ENCODE measurements around the gene HOXB6. TPM values are rescaled to one million over a fixed set of nuclear protein-coding genes. Genes with fewer than 3 reads are reported as not detected.

The HOXB6 gene
- total RNA-seq (2022; extraction: Qiagen RNA extraction; ENCODE audit: low read depth), result 3.3 to 7.9 TPM (median 6.5 TPM) in 5 replicates

GRCh38 chr17:48604770-48605329 lies at the start of gene HOXB6:
HOXB6 (minus strand) TSS chr17:48604986; CDS start chr17:48598150, 6,836 bp downstream.

GRCh38 chr17:48626245-48627117 lies 21.7 kb upstream of the HOXB6 start, which contains the start of gene HOXB9:
HOXB9 (minus strand) TSS chr17:48626358; CDS start chr17:48626269, 89 bp downstream.

GRCh38 chr17:48615047-48615962 lies 10.5 kb upstream of the HOXB6 start, which contains the start of gene HOXB8:
HOXB8 (minus strand) TSS chr17:48615292; CDS start chr17:48614704, 588 bp downstream.

GRCh38 chr17:48610282-48611211 lies 5.8 kb upstream of the HOXB6 start, which contains the start of gene HOXB7:
HOXB7 (minus strand) TSS chr17:48611017; CDS start chr17:48610918, 99 bp downstream.

GRCh38 chr17:48593126-48593829 lies 11.5 kb downstream of the HOXB6 start, which contains the start of gene HOXB5:
HOXB5 (minus strand) TSS chr17:48593779; CDS start chr17:48593682, 97 bp downstream.

GRCh38 chr17:48589831-48590606 lies 14.8 kb downstream of the HOXB6 start, which contains the start of gene HOXB3:
HOXB3 (minus strand) TSS chr17:48590241; CDS start chr17:48552474, 37,767 bp downstream.

GRCh38 chr17:48577946-48578615 lies 26.7 kb downstream of the HOXB6 start, which contains the start of gene HOXB4:
HOXB4 (minus strand) TSS chr17:48578350; CDS start chr17:48578319, 31 bp downstream.

Other genes with a start within 250 kb of the HOXB6 start
- gene SKAP1, start 174.8 kb downstream of the HOXB6 start, total RNA-seq (2022; extraction: Qiagen RNA extraction; ENCODE audit: low read depth), result 0.34 to 0.46 TPM in 2 of 5 replicates, not detected in the others
- gene HOXB1, start 74.0 kb downstream of the HOXB6 start, total RNA-seq (2022; extraction: Qiagen RNA extraction; ENCODE audit: low read depth), result not detected in 5 replicates
- gene HOXB2, start 59.9 kb downstream of the HOXB6 start, total RNA-seq (2022; extraction: Qiagen RNA extraction; ENCODE audit: low read depth), result 0.48 to 0.84 TPM (median 0.63 TPM) in 5 replicates
- gene HOXB4, start 26.6 kb downstream of the HOXB6 start, total RNA-seq (2022; extraction: Qiagen RNA extraction; ENCODE audit: low read depth), result 0.12 to 0.29 TPM (median 0.16 TPM) in 5 replicates
- gene HOXB3, start 14.7 kb downstream of the HOXB6 start, total RNA-seq (2022; extraction: Qiagen RNA extraction; ENCODE audit: low read depth), result 3.6 to 5.9 TPM (median 5.6 TPM) in 5 replicates
- gene HOXB5, start 11.2 kb downstream of the HOXB6 start, total RNA-seq (2022; extraction: Qiagen RNA extraction; ENCODE audit: low read depth), result 1.4 to 2.7 TPM (median 2.6 TPM) in 5 replicates
- 32.7 to 53.1 TPM (median 37.7 TPM) in 5 replicates for gene HOXB7, start 6.0 kb upstream of the HOXB6 start, total RNA-seq (2022; extraction: Qiagen RNA extraction; ENCODE audit: low read depth)
- gene HOXB8, start 10.3 kb upstream of the HOXB6 start, total RNA-seq (2022; extraction: Qiagen RNA extraction; ENCODE audit: low read depth), result 6.8 to 9.7 TPM (median 8.9 TPM) in 5 replicates
- gene HOXB9, start 21.4 kb upstream of the HOXB6 start, total RNA-seq (2022; extraction: Qiagen RNA extraction; ENCODE audit: low read depth), result 7.3 to 8.2 TPM (median 7.8 TPM) in 5 replicates
- gene PRAC1, start 117.5 kb upstream of the HOXB6 start, total RNA-seq (2022; extraction: Qiagen RNA extraction; ENCODE audit: low read depth), result not detected in 5 replicates
- gene PRAC2, start 118.2 kb upstream of the HOXB6 start, total RNA-seq (2022; extraction: Qiagen RNA extraction; ENCODE audit: low read depth), result not detected in 5 replicates
- gene HOXB13, start 123.8 kb upstream of the HOXB6 start, total RNA-seq (2022; extraction: Qiagen RNA extraction; ENCODE audit: low read depth), result 1.4 to 2.7 TPM (median 2.1 TPM) in 5 replicates
- gene TTLL6, start 212.2 kb upstream of the HOXB6 start, total RNA-seq (2022; extraction: Qiagen RNA extraction; ENCODE audit: low read depth), result 0.14 to 0.73 TPM (median 0.62 TPM) in 5 replicates
- 69.6 to 95.2 TPM (median 83.4 TPM) in 5 replicates for gene CALCOCO2, start 226.0 kb upstream of the HOXB6 start, total RNA-seq (2022; extraction: Qiagen RNA extraction; ENCODE audit: low read depth)